OCI-LY1 (cell line): ENCODE measurements around the gene DHFR.
"Not testable (repeated sequence)": the region's sequence is repeated elsewhere in the genome, so short reads cannot be mapped to it uniquely, and the experiment has no call there.

Source experiments
- H2AFZ ChIP-seq: fragments of 200-600 bp; sonication (generic), shearing (Covaris generic); 2 replicates; pipeline ENCODE4 v1.6.0; 2014; ENCODE audit warnings: antibody characterized with exemption, mild to moderate bottlenecking, low read length
- H3F3A ChIP-seq: fragments of 200-600 bp; sonication (generic), shearing (Covaris generic); 2 replicates; pipeline ENCODE4 v1.6.0; 2014; ENCODE audit warnings: mild to moderate bottlenecking, antibody characterized with exemption, low read length, moderate library complexity; ENCODE audit not compliant: insufficient read depth
- H3K27ac ChIP-seq: fragments of 200-600 bp; sonication (generic); 2 replicates; pipeline ENCODE4 v1.5.1; 2014; ENCODE audit warnings: low read length, mixed run types, mild to moderate bottlenecking, low read depth; ENCODE audit not compliant: poor library complexity, severe bottlenecking
- H3K27me3 ChIP-seq: fragments of 200-600 bp; sonication (generic); 2 replicates; pipeline ENCODE4 v1.6.0; 2014; ENCODE audit warnings: antibody characterized with exemption, mild to moderate bottlenecking, low read length, moderate library complexity; ENCODE audit not compliant: insufficient read depth
- H3K36me3 ChIP-seq: fragments of 200-600 bp; sonication (generic); 2 replicates; pipeline ENCODE4 v1.6.1; 2014; ENCODE audit warnings: mild to moderate bottlenecking, antibody characterized with exemption, low read length, moderate library complexity, mixed read lengths; ENCODE audit not compliant: insufficient read depth
- H3K4me1 ChIP-seq: fragments of 200-600 bp; sonication (generic); 2 replicates; pipeline ENCODE4 v1.5.1; 2014; ENCODE audit warnings: mild to moderate bottlenecking, low read length, moderate library complexity; ENCODE audit not compliant: insufficient read depth, severe bottlenecking
- H3K4me2 ChIP-seq: fragments of 200-600 bp; sonication (generic), shearing (Covaris generic); 2 replicates; pipeline ENCODE4 v1.6.1; 2014; ENCODE audit warnings: low read length
- H3K4me3 ChIP-seq: fragments of 200-600 bp; sonication (generic); 2 replicates; pipeline ENCODE4 v1.5.1; 2014; ENCODE audit warnings: low read length, low read depth, mild to moderate bottlenecking, mixed read lengths; ENCODE audit not compliant: poor library complexity, severe bottlenecking
- H3K79me2 ChIP-seq: fragments of 200-600 bp; shearing (Covaris generic); 2 replicates; pipeline ENCODE4 v1.6.1; 2016; ENCODE audit warnings: mixed run types, low read length, mixed read lengths; ENCODE audit not compliant: insufficient read depth
- H3K9ac ChIP-seq: fragments of 200-600 bp; sonication (generic), shearing (Covaris generic); 2 replicates; pipeline ENCODE4 v1.6.1; 2014; ENCODE audit warnings: mild to moderate bottlenecking, low read length, mixed read lengths
- H3K9me2 ChIP-seq: fragments of 200-600 bp; sonication (generic), shearing (Covaris generic); 2 replicates; pipeline ENCODE4 v1.6.1; 2014; ENCODE audit warnings: low read depth, mild to moderate bottlenecking, low read length, mixed read lengths
- H3K9me3 ChIP-seq: fragments of 200-600 bp; shearing (Covaris generic); 2 replicates; pipeline ENCODE4 v1.6.1; 2014; ENCODE audit warnings: low read length, mixed read lengths
- H4K20me1 ChIP-seq: fragments of 200-600 bp; sonication (generic), shearing (Covaris generic); 2 replicates; pipeline ENCODE4 v1.6.0; 2016; ENCODE audit warnings: mild to moderate bottlenecking, low read length; ENCODE audit not compliant: insufficient read depth
- CTCF ChIP-seq: fragments of 200-600 bp; sonication (generic), shearing (Covaris generic); IDR thresholded peaks from 2 replicates; pipeline ENCODE4 v1.5.1; 2017; ENCODE audit warnings: mild to moderate bottlenecking, antibody characterized with exemption, low read length, moderate library complexity, mixed read lengths
- EZH2 ChIP-seq: fragments of 200-600 bp; sonication (generic), shearing (Covaris generic); IDR thresholded peaks from 2 replicates; pipeline ENCODE4 v1.8.0; 2017; ENCODE audit warnings: borderline replicate concordance, mixed run types, mild to moderate bottlenecking, antibody characterized with exemption, low read length, moderate library complexity, mixed read lengths

DHFR gene

GRCh38 chr5:80588858-80589540 is 65.8 kb downstream of the DHFR start:
- no peaks in the 10 kb centered on the region for H3K4me1 ChIP-seq
- H3K27me3 ChIP-seq: peaks cover 5% of the 10 kb centered on the region; the same call in 1 of the 2 replicates
- H3K4me2 ChIP-seq: no peak overlapping the region
- H3K9ac ChIP-seq: no peak overlapping the region
- TF ChIP-seq CTCF (no peak), EZH2 (no peak)
- H4K20me1 ChIP-seq: no peaks in the 10 kb centered on the region
- no peaks in the 10 kb centered on the region for H3F3A ChIP-seq
- no peak overlapping the region for H3K4me3 ChIP-seq
- H3K27ac ChIP-seq: no peak overlapping the region
- H3K36me3 ChIP-seq: no peaks in the 10 kb centered on the region
- no peaks in the 10 kb centered on the region for H3K9me3 ChIP-seq
- H2AFZ ChIP-seq: no peak overlapping the region
- H3K79me2 ChIP-seq: no peaks in the 10 kb centered on the region
- no peaks in the 10 kb centered on the region for H3K9me2 ChIP-seq

GRCh38 chr5:80584770-80585169 is 70.0 kb downstream of the DHFR start:
- no peak overlapping the region for H2AFZ ChIP-seq
- no peaks in the 10 kb centered on the region for H3K9me2 ChIP-seq
- H3K27ac ChIP-seq: no peak overlapping the region
- no peaks in the 10 kb centered on the region for H3F3A ChIP-seq
- H3K79me2 ChIP-seq: no peaks in the 10 kb centered on the region
- no peak for TF ChIP-seq EZH2
- TF ChIP-seq CTCF: no peak
- no peaks in the 10 kb centered on the region for H3K36me3 ChIP-seq
- no peaks in the 10 kb centered on the region for H3K4me1 ChIP-seq
- no peak overlapping the region for H3K4me3 ChIP-seq
- H3K27me3 ChIP-seq: peaks cover 5% of the 10 kb centered on the region; the same call in 1 of the 2 replicates
- no peak overlapping the region for H3K4me2 ChIP-seq
- H3K9ac ChIP-seq: no peak overlapping the region
- no peaks in the 10 kb centered on the region for H3K9me3 ChIP-seq
- H4K20me1 ChIP-seq: no peaks in the 10 kb centered on the region

- H3K27ac ChIP-seq, H3K9me3 ChIP-seq, H2AFZ ChIP-seq, H3K4me1 ChIP-seq, H3K9me2 ChIP-seq, H3K36me3 ChIP-seq, H3K4me2 ChIP-seq, H3K79me2 ChIP-seq, H3K4me3 ChIP-seq, H3K27me3 ChIP-seq, H4K20me1 ChIP-seq, H3F3A ChIP-seq, H3K9ac ChIP-seq: not testable (repeated sequence)
These were observed 74.5 kb downstream of the DHFR start for GRCh38 chr5:80580291-80580690.

GRCh38 chr5:80579050-80579449 is 75.7 kb downstream of the DHFR start:
- no peak overlapping the region for H3K9ac ChIP-seq
- no peaks in the 10 kb centered on the region for H3K9me2 ChIP-seq
- no peak for TF ChIP-seq EZH2
- TF ChIP-seq CTCF: no peak
- H3K27me3 ChIP-seq: 0 out of 2 replicates have a peak, but pooled peaks cover 3% of the 10 kb centered on the region
- no peaks in the 10 kb centered on the region for H3F3A ChIP-seq
- no peak overlapping the region for H3K27ac ChIP-seq
- no peak overlapping the region for H2AFZ ChIP-seq
- H3K36me3 ChIP-seq: no peaks in the 10 kb centered on the region
- H3K4me1 ChIP-seq: no peaks in the 10 kb centered on the region
- H3K9me3 ChIP-seq: no peaks in the 10 kb centered on the region
- H3K4me2 ChIP-seq: no peak overlapping the region
- no peaks in the 10 kb centered on the region for H4K20me1 ChIP-seq
- H3K79me2 ChIP-seq: no peaks in the 10 kb centered on the region
- H3K4me3 ChIP-seq: no peak overlapping the region
